Astrocyte (in vitro differentiated cells and primary cell): ENCODE measurements around the gene PLD6.

Experiments
- EZH2 ChIP-seq: IDR thresholded peaks from 2 replicates; pipeline ENCODE4 v1.6.1; 2012; ENCODE audit warnings: mild to moderate bottlenecking, low read length, inconsistent platforms; ENCODE audit not compliant: insufficient read depth
- TF ChIP-seq, protein P1 (sequence below): IDR thresholded peaks from 2 replicates; pipeline ENCODE4 v1.5.1; 2011; ENCODE audit warnings: low read depth, mild to moderate bottlenecking, inconsistent platforms, low read length, moderate library complexity; ENCODE audit not compliant: insufficient read depth

GRCh38 chr17:17164676-17165075 lies 41.5 kb downstream of the PLD6 start:
- TF ChIP-seq, protein P1, sequence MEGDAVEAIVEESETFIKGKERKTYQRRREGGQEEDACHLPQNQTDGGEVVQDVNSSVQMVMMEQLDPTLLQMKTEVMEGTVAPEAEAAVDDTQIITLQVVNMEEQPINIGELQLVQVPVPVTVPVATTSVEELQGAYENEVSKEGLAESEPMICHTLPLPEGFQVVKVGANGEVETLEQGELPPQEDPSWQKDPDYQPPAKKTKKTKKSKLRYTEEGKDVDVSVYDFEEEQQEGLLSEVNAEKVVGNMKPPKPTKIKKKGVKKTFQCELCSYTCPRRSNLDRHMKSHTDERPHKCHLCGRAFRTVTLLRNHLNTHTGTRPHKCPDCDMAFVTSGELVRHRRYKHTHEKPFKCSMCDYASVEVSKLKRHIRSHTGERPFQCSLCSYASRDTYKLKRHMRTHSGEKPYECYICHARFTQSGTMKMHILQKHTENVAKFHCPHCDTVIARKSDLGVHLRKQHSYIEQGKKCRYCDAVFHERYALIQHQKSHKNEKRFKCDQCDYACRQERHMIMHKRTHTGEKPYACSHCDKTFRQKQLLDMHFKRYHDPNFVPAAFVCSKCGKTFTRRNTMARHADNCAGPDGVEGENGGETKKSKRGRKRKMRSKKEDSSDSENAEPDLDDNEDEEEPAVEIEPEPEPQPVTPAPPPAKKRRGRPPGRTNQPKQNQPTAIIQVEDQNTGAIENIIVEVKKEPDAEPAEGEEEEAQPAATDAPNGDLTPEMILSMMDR, result no peak
- TF ChIP-seq EZH2, result no peak
